ENCODE measurements around the gene BCL2. TPM values are rescaled to one million over a fixed set of nuclear protein-coding genes. Genes with fewer than 3 reads are reported as not detected.

The BCL2 gene
- total RNA-seq, 1 experiment from 2014 or later: 2.9 TPM

- Mint-ChIP-seq H3K4me3 (ENCODE audit: low read depth, unreplicated experiment) (no peak overlapping the region), H3K27ac (ENCODE audit: unreplicated experiment) (no peak overlapping the region), H3K9me3 (ENCODE audit: low read depth, unreplicated experiment) (no peaks in the 10 kb centered on the region), H3K4me1 (ENCODE audit: low read depth, unreplicated experiment) (no peaks in the 10 kb centered on the region), H3K27me3 (ENCODE audit: unreplicated experiment) (peaks cover 64% of the 10 kb centered on the region), H3K36me3 (ENCODE audit: insufficient read depth, unreplicated experiment) (no peaks in the 10 kb centered on the region)
- no peak for TF ChIP-seq CTCF (IDR thresholded peaks at IDR 0.05; ENCODE audit: unreplicated experiment)
- intact Hi-C loops (cut with micrococcal nuclease; ENCODE audit: unreplicated experiment): no loop called here
- BruUV-seq (replicated peaks): no TSS peak
- CTCF ChIA-PET: no interaction called here
- no peak for DNase-seq
These were observed 170.9 kb downstream of the BCL2 start for GRCh38 chr18:63148449-63149301.

- H3K27ac Mint-ChIP-seq (ENCODE audit: unreplicated experiment): no peak overlapping the region
- H3K27me3 Mint-ChIP-seq (ENCODE audit: unreplicated experiment): peaks cover 64% of the 10 kb centered on the region
- no peaks in the 10 kb centered on the region for H3K36me3 Mint-ChIP-seq (ENCODE audit: insufficient read depth, unreplicated experiment)
- no peaks in the 10 kb centered on the region for H3K9me3 Mint-ChIP-seq (ENCODE audit: low read depth, unreplicated experiment)
- intact Hi-C loops (cut with micrococcal nuclease; ENCODE audit: unreplicated experiment): no loop called here
- TF ChIP-seq CTCF (IDR thresholded peaks at IDR 0.05; ENCODE audit: unreplicated experiment): no peak
- BruUV-seq (replicated peaks): no TSS peak
- CTCF ChIA-PET: no interaction called here
- no peak overlapping the region for H3K4me3 Mint-ChIP-seq (ENCODE audit: low read depth, unreplicated experiment)
- DNase-seq: no peak
- H3K4me1 Mint-ChIP-seq (ENCODE audit: low read depth, unreplicated experiment): no peaks in the 10 kb centered on the region
These were observed 171.6 kb downstream of the BCL2 start for GRCh38 chr18:63147973-63148372.

- DNase-seq: no peak
- no TSS peak for BruUV-seq (replicated peaks)
These were observed 172.7 kb downstream of the BCL2 start for GRCh38 chr18:63146828-63147409.

GRCh38 chr18:63145851-63146555, 173.6 kb downstream of the BCL2 start:
- no peaks in the 10 kb centered on the region for H3K4me1 Mint-ChIP-seq (ENCODE audit: low read depth, unreplicated experiment)
- H3K36me3 Mint-ChIP-seq (ENCODE audit: insufficient read depth, unreplicated experiment): no peaks in the 10 kb centered on the region
- H3K27ac Mint-ChIP-seq (ENCODE audit: unreplicated experiment): no peak overlapping the region
- H3K9me3 Mint-ChIP-seq (ENCODE audit: low read depth, unreplicated experiment): no peaks in the 10 kb centered on the region
- H3K4me3 Mint-ChIP-seq (ENCODE audit: low read depth, unreplicated experiment): no peak overlapping the region
- BruUV-seq (replicated peaks): no TSS peak
- DNase-seq: no peak
- CTCF ChIA-PET: no interaction called here
- intact Hi-C loops (cut with micrococcal nuclease; ENCODE audit: unreplicated experiment): no loop called here
- H3K27me3 Mint-ChIP-seq (ENCODE audit: unreplicated experiment): peaks cover 64% of the 10 kb centered on the region
- TF ChIP-seq CTCF (IDR thresholded peaks at IDR 0.05; ENCODE audit: unreplicated experiment): no peak

More at GRCh38 chr18:63146828-63147409, 172.7 kb downstream of the BCL2 start:
- no peaks in the 10 kb centered on the region for H3K4me1 Mint-ChIP-seq (ENCODE audit: low read depth, unreplicated experiment)
- no peaks in the 10 kb centered on the region for H3K36me3 Mint-ChIP-seq (ENCODE audit: insufficient read depth, unreplicated experiment)
- CTCF ChIA-PET: no interaction called here
- peaks cover 63% of the 10 kb centered on the region for H3K27me3 Mint-ChIP-seq (ENCODE audit: unreplicated experiment)
- H3K4me3 Mint-ChIP-seq (ENCODE audit: low read depth, unreplicated experiment): no peak overlapping the region
- no peaks in the 10 kb centered on the region for H3K9me3 Mint-ChIP-seq (ENCODE audit: low read depth, unreplicated experiment)
- intact Hi-C loops (cut with micrococcal nuclease; ENCODE audit: unreplicated experiment): no loop called here
- H3K27ac Mint-ChIP-seq (ENCODE audit: unreplicated experiment): no peak overlapping the region
- no peak for TF ChIP-seq CTCF (IDR thresholded peaks at IDR 0.05; ENCODE audit: unreplicated experiment)

All from Calu3 (cell line).